ENCODE results near the gene BAHD1.
A peak's percentile ranks its signal among the peaks of the same experiment; 100 is the strongest.

Gene BAHD1

GRCh38 chr15:40493089-40493840 lies 52.5 kb downstream of the BAHD1 start:
- H3K27ac ChIP-seq (ENCODE audit: low read depth, low read length) = no peak overlapping the region
- no peaks in the 10 kb centered on the region for H3K4me1 ChIP-seq (ENCODE audit: control insufficient read depth in 1 of 2, insufficient read depth in 2 of 2, low read length in 2 of 2)
- no peaks in the 10 kb centered on the region for H3K36me3 ChIP-seq (ENCODE audit: control insufficient read depth in 1 of 2, insufficient read depth in 2 of 2, low read length in 2 of 2)
- H3K27me3 ChIP-seq (ENCODE audit: control insufficient read depth in 1 of 2, insufficient read depth in 2 of 2, low read length in 2 of 2) = peaks cover 0 to 5% of the 10 kb centered on the region in 2 donors
- no peak overlapping the region for H3K4me3 ChIP-seq (ENCODE audit: low read depth in 1 of 2, low read length in 2 of 2)
- H3K9ac ChIP-seq (ENCODE audit: low read depth in 1 of 2, low read length in 2 of 2) = no peak overlapping the region
- H3K9me3 ChIP-seq (ENCODE audit: control insufficient read depth in 1 of 2, low read length in 2 of 2) = no peaks in the 10 kb centered on the region

GRCh38 chr15:40495516-40495915 lies 54.8 kb downstream of the BAHD1 start:
- Histone ChIP-seq H3K4me1 (ENCODE audit: control insufficient read depth in 1 of 2, insufficient read depth in 2 of 2, low read length in 2 of 2) (no peaks in the 10 kb centered on the region), H3K9me3 (ENCODE audit: control insufficient read depth in 1 of 2, low read length in 2 of 2) (no peaks in the 10 kb centered on the region), H3K27ac (ENCODE audit: low read depth, low read length) (no peak overlapping the region), H3K4me3 (ENCODE audit: low read depth in 1 of 2, low read length in 2 of 2) (no peak overlapping the region), H3K27me3 (ENCODE audit: control insufficient read depth in 1 of 2, insufficient read depth in 2 of 2, low read length in 2 of 2) (peaks cover 0 to 9% of the 10 kb centered on the region in 2 donors), H3K9ac (ENCODE audit: low read depth in 1 of 2, low read length in 2 of 2) (no peak overlapping the region), H3K36me3 (ENCODE audit: control insufficient read depth in 1 of 2, insufficient read depth in 2 of 2, low read length in 2 of 2) (no peaks in the 10 kb centered on the region)

- peaks cover 0 to 12% of the 10 kb centered on the region in 2 donors for H3K27me3 ChIP-seq (ENCODE audit: control insufficient read depth in 1 of 2, insufficient read depth in 2 of 2, low read length in 2 of 2)
- no peaks in the 10 kb centered on the region for H3K4me1 ChIP-seq (ENCODE audit: control insufficient read depth in 1 of 2, insufficient read depth in 2 of 2, low read length in 2 of 2)
Observed at GRCh38 chr15:40498418-40498817, 57.7 kb downstream of the BAHD1 start.

GRCh38 chr15:40498891-40499290 lies 58.1 kb downstream of the BAHD1 start:
- Histone ChIP-seq H3K27me3 (ENCODE audit: control insufficient read depth in 1 of 2, insufficient read depth in 2 of 2, low read length in 2 of 2) (peaks cover 0 to 8% of the 10 kb centered on the region in 2 donors), H3K27ac (ENCODE audit: low read depth, low read length) (no peak overlapping the region), H3K4me1 (ENCODE audit: control insufficient read depth in 1 of 2, insufficient read depth in 2 of 2, low read length in 2 of 2) (no peaks in the 10 kb centered on the region), H3K4me3 (ENCODE audit: low read depth in 1 of 2, low read length in 2 of 2) (no peak overlapping the region), H3K36me3 (ENCODE audit: control insufficient read depth in 1 of 2, insufficient read depth in 2 of 2, low read length in 2 of 2) (no peaks in the 10 kb centered on the region), H3K9ac (ENCODE audit: low read depth in 1 of 2, low read length in 2 of 2) (no peak overlapping the region), H3K9me3 (ENCODE audit: control insufficient read depth in 1 of 2, low read length in 2 of 2) (no peaks in the 10 kb centered on the region)

More at GRCh38 chr15:40498418-40498817, 57.7 kb downstream of the BAHD1 start:
- no peak overlapping the region for H3K9ac ChIP-seq (ENCODE audit: low read depth in 1 of 2, low read length in 2 of 2)
- H3K9me3 ChIP-seq (ENCODE audit: control insufficient read depth in 1 of 2, low read length in 2 of 2) = no peaks in the 10 kb centered on the region
- no peak overlapping the region for H3K4me3 ChIP-seq (ENCODE audit: low read depth in 1 of 2, low read length in 2 of 2)
- no peaks in the 10 kb centered on the region for H3K36me3 ChIP-seq (ENCODE audit: control insufficient read depth in 1 of 2, insufficient read depth in 2 of 2, low read length in 2 of 2)
- no peak overlapping the region for H3K27ac ChIP-seq (ENCODE audit: low read depth, low read length)

DNA sequence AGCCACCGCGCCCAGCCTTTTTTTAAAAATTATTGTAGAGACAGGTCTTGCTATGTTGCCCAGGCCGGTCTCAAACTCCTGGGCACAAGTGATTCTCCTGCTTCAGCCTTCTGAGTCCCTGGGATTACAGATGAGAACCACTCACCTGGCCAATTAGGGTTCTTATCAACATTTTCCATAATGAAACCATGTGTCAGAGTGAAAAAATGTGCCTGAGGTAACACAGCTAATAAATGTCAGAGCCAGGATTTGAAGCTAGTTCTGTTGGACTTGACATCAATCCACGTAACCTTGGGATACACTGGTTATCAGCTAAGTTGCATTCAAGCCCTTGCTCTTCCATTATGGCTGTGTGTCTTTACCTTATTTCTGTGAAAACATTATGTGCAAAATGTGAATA lies 59.2 kb downstream of the BAHD1 start:
- no peaks in the 10 kb centered on the region for H3K4me1 ChIP-seq (ENCODE audit: control insufficient read depth in 1 of 2, insufficient read depth in 2 of 2, low read length in 2 of 2)
- H3K27me3 ChIP-seq (ENCODE audit: control insufficient read depth in 1 of 2, insufficient read depth in 2 of 2, low read length in 2 of 2) = peaks cover 2 to 8% of the 10 kb centered on the region in 2 donors
- H3K27ac ChIP-seq (ENCODE audit: low read depth, low read length) = no peak overlapping the region
- no peaks in the 10 kb centered on the region for H3K9me3 ChIP-seq (ENCODE audit: control insufficient read depth in 1 of 2, low read length in 2 of 2)
- no peak overlapping the region for H3K4me3 ChIP-seq (ENCODE audit: low read depth in 1 of 2, low read length in 2 of 2)
- no peak overlapping the region for H3K9ac ChIP-seq (ENCODE audit: low read depth in 1 of 2, low read length in 2 of 2)
- no peaks in the 10 kb centered on the region for H3K36me3 ChIP-seq (ENCODE audit: control insufficient read depth in 1 of 2, insufficient read depth in 2 of 2, low read length in 2 of 2)

DNA sequence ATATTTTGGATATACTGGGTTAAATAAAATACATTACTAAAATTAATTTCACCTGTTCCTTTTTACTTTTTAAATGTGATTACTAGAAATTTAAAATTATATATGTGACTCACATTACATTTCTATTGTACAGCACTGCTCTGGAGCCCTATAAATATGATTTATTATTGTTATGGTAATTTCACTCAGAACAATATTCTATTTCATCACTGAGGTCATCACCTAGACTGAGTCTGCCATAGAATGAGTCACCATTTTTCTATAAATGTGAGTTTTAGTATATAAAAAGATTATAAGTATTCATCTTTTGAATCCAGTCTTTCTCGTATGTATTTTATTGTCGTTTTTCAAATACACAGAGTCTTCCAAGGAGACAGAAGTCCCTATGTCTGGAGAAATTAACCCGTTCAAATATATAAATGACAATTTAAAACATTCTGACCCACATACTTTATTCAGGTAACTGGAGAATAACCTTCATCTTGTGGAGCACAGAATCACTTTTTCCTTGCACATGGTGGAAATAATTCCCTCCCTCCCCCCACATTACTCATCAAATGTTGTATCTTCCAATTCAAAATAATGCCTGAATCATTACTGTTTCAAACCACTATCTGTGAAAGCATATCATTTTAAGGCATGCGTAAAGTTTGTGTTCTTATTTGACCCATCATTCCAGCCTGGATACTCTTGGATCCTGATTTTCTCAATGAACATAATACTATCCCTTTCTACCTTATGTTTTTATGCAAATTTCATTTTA lies 60.0 kb downstream of the BAHD1 start:
- Histone ChIP-seq H3K4me1 (ENCODE audit: control insufficient read depth in 1 of 2, insufficient read depth in 2 of 2, low read length in 2 of 2) (no peaks in the 10 kb centered on the region), H3K27me3 (ENCODE audit: control insufficient read depth in 1 of 2, insufficient read depth in 2 of 2, low read length in 2 of 2) (peaks cover 2 to 8% of the 10 kb centered on the region in 2 donors), H3K36me3 (ENCODE audit: control insufficient read depth in 1 of 2, insufficient read depth in 2 of 2, low read length in 2 of 2) (no peaks in the 10 kb centered on the region), H3K27ac (ENCODE audit: low read depth, low read length) (no peak overlapping the region), H3K4me3 (ENCODE audit: low read depth in 1 of 2, low read length in 2 of 2) (no peak overlapping the region), H3K9me3 (ENCODE audit: control insufficient read depth in 1 of 2, low read length in 2 of 2) (no peaks in the 10 kb centered on the region), H3K9ac (ENCODE audit: low read depth in 1 of 2, low read length in 2 of 2) (no peak overlapping the region)

- H3K9ac ChIP-seq (ENCODE audit: low read depth in 1 of 2, low read length in 2 of 2) = no peak overlapping the region
Observed at GRCh38 chr15:40501487-40501886, 60.7 kb downstream of the BAHD1 start.

DNA sequence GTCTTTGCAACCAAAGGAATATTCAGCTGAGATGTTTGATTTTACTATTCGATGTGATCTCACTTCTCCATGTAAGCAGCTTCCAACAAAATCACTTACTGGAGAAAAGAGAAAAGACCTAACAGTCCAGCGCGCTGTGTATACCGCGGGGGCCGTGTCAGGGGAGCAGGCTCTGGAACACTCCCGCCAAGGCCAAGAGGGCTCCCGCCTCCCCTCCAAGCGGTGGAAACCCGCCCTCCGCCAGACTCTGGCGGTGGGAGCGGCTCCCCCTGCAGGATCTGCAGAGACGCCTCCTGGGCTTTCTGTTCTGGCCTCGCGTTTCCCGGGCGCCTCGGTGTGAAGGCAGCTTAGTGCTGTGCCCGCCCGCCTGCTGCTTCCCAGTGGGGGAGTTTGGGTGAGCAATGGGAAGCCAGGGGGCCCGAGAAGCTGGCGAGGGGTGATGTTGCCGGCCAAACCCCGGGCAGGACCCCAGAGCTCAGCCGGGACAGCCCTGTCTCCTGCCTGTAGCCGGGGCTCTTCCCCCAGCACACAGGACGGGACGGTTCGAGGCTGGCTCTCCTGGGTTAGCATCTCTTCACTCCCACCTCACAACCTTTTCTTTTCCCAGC lies 66.3 kb downstream of the BAHD1 start:
- Histone ChIP-seq H3K9me3 (ENCODE audit: control insufficient read depth in 1 of 2, low read length in 2 of 2) (no peaks in the 10 kb centered on the region), H3K4me1 (ENCODE audit: control insufficient read depth in 1 of 2, insufficient read depth in 2 of 2, low read length in 2 of 2) (peaks cover 9 to 15% of the 10 kb centered on the region in 2 donors), H3K27me3 (ENCODE audit: control insufficient read depth in 1 of 2, insufficient read depth in 2 of 2, low read length in 2 of 2) (peaks cover 13 to 14% of the 10 kb centered on the region in 2 donors), H3K36me3 (ENCODE audit: control insufficient read depth in 1 of 2, insufficient read depth in 2 of 2, low read length in 2 of 2) (no peaks in the 10 kb centered on the region), H3K4me3 (ENCODE audit: low read depth in 1 of 2, low read length in 2 of 2) (peak overlapping the region; percentile 11 to 44), H3K9ac (ENCODE audit: low read depth in 1 of 2, low read length in 2 of 2) (no peak overlapping the region), H3K27ac (ENCODE audit: low read depth, low read length) (no peak overlapping the region)

More at GRCh38 chr15:40501487-40501886, 60.7 kb downstream of the BAHD1 start:
- Histone ChIP-seq H3K27me3 (ENCODE audit: control insufficient read depth in 1 of 2, insufficient read depth in 2 of 2, low read length in 2 of 2) (peaks cover 2 to 8% of the 10 kb centered on the region in 2 donors), H3K4me1 (ENCODE audit: control insufficient read depth in 1 of 2, insufficient read depth in 2 of 2, low read length in 2 of 2) (no peaks in the 10 kb centered on the region), H3K36me3 (ENCODE audit: control insufficient read depth in 1 of 2, insufficient read depth in 2 of 2, low read length in 2 of 2) (no peaks in the 10 kb centered on the region), H3K9me3 (ENCODE audit: control insufficient read depth in 1 of 2, low read length in 2 of 2) (no peaks in the 10 kb centered on the region), H3K27ac (ENCODE audit: low read depth, low read length) (no peak overlapping the region), H3K4me3 (ENCODE audit: low read depth in 1 of 2, low read length in 2 of 2) (no peak overlapping the region)

- H3K9me3 ChIP-seq (ENCODE audit: control insufficient read depth in 1 of 2, low read length in 2 of 2) = no peaks in the 10 kb centered on the region
- H3K9ac ChIP-seq (ENCODE audit: low read depth in 1 of 2, low read length in 2 of 2) = no peak overlapping the region
- no peak overlapping the region for H3K4me3 ChIP-seq (ENCODE audit: low read depth in 1 of 2, low read length in 2 of 2)
- H3K36me3 ChIP-seq (ENCODE audit: control insufficient read depth in 1 of 2, insufficient read depth in 2 of 2, low read length in 2 of 2) = no peaks in the 10 kb centered on the region
- peaks cover 14 to 16% of the 10 kb centered on the region in 2 donors for H3K27me3 ChIP-seq (ENCODE audit: control insufficient read depth in 1 of 2, insufficient read depth in 2 of 2, low read length in 2 of 2)
- H3K4me1 ChIP-seq (ENCODE audit: control insufficient read depth in 1 of 2, insufficient read depth in 2 of 2, low read length in 2 of 2) = peaks cover 12 to 17% of the 10 kb centered on the region in 2 donors
- H3K27ac ChIP-seq (ENCODE audit: low read depth, low read length) = no peak overlapping the region
Observed at GRCh38 chr15:40508216-40508615, 67.5 kb downstream of the BAHD1 start.

- Histone ChIP-seq H3K4me3 (ENCODE audit: low read depth in 1 of 2, low read length in 2 of 2) (no peak overlapping the region), H3K4me1 (ENCODE audit: control insufficient read depth in 1 of 2, insufficient read depth in 2 of 2, low read length in 2 of 2) (peaks cover 12 to 17% of the 10 kb centered on the region in 2 donors), H3K9ac (ENCODE audit: low read depth in 1 of 2, low read length in 2 of 2) (no peak overlapping the region), H3K36me3 (ENCODE audit: control insufficient read depth in 1 of 2, insufficient read depth in 2 of 2, low read length in 2 of 2) (no peaks in the 10 kb centered on the region), H3K27ac (ENCODE audit: low read depth, low read length) (no peak overlapping the region), H3K9me3 (ENCODE audit: control insufficient read depth in 1 of 2, low read length in 2 of 2) (no peaks in the 10 kb centered on the region), H3K27me3 (ENCODE audit: control insufficient read depth in 1 of 2, insufficient read depth in 2 of 2, low read length in 2 of 2) (peaks cover 13 to 14% of the 10 kb centered on the region in 2 donors)
Observed at GRCh38 chr15:40510201-40510600, 69.4 kb downstream of the BAHD1 start.

All from duodenal mucosa (tissue), 2 donors.